HCT116 (cell line): ENCODE data around the gene TOX4. TPM values are rescaled to one million over a fixed set of nuclear protein-coding genes. Genes with fewer than 3 reads are reported as not detected.

ENCODE experiments used
- CEBPB ChIP-seq: IDR thresholded peaks from 2 replicates; pipeline ENCODE4 v1.6.1; 2012; ENCODE audit warnings: low read depth
- ELF1 ChIP-seq: IDR thresholded peaks from 2 replicates; pipeline ENCODE4 v1.6.1; 2012; ENCODE audit warnings: low read depth, borderline replicate concordance
- EZH2 ChIP-seq: fragments of 200-600 bp; sonication (generic); IDR thresholded peaks from 2 replicates; pipeline ENCODE4 v1.6.1; 2017; ENCODE audit warnings: antibody characterized with exemption, mixed run types
- JUND ChIP-seq: IDR thresholded peaks from 2 replicates; pipeline ENCODE4 v1.6.1; 2012
- SIN3A ChIP-seq: IDR thresholded peaks from 2 replicates; pipeline ENCODE4 v1.6.1; 2012; ENCODE audit warnings: low read depth
- TCF7L2 ChIP-seq: IDR thresholded peaks from 2 replicates; pipeline ENCODE4 v1.7.0; 2011; ENCODE audit warnings: borderline replicate concordance, inconsistent platforms; ENCODE audit not compliant: insufficient read depth, insufficient read length; ENCODE audit errors: extremely low read depth
- total RNA-seq: library from RNA; stranded (reverse); gene quantifications from one replicate; pipeline ENCODE4 v1.2.1, GENCODE V29; 2021; ENCODE audit not compliant: unreplicated experiment
- TF ChIP-seq, protein P1 (sequence below): IDR thresholded peaks from 2 replicates; pipeline ENCODE4 v1.6.1; 2012
- TF ChIP-seq, protein P2 (sequence below): IDR thresholded peaks from 2 replicates; pipeline ENCODE4 v1.6.1; 2011; ENCODE audit warnings: mild to moderate bottlenecking, low read length, moderate library complexity; ENCODE audit not compliant: insufficient replicate concordance; ENCODE audit errors: extremely low read depth
- TF ChIP-seq, protein P3 (sequence below), 3 experiments: fragments of 200-600 bp in 1 of 3; sonication (generic) in 1 of 3; IDR thresholded peaks in 2 of 3; conservative IDR thresholded peaks in 1 of 3; 2 replicates each; pipeline ENCODE4 v1.5.1; 2012 to 2017; ENCODE audit warnings: low read depth in 2 of 3, low read length in 2 of 3, antibody characterized with exemption in 1 of 3, borderline replicate concordance in 1 of 3, control low read depth in 1 of 3, mild to moderate bottlenecking in 1 of 3, mixed read lengths in 1 of 3, mixed run types in 1 of 3, moderate library complexity in 1 of 3; ENCODE audit not compliant: insufficient read depth in 1 of 3

The TOX4 gene
- total RNA-seq, 1 experiment from 2014 or later = 58.5 TPM

DNA sequence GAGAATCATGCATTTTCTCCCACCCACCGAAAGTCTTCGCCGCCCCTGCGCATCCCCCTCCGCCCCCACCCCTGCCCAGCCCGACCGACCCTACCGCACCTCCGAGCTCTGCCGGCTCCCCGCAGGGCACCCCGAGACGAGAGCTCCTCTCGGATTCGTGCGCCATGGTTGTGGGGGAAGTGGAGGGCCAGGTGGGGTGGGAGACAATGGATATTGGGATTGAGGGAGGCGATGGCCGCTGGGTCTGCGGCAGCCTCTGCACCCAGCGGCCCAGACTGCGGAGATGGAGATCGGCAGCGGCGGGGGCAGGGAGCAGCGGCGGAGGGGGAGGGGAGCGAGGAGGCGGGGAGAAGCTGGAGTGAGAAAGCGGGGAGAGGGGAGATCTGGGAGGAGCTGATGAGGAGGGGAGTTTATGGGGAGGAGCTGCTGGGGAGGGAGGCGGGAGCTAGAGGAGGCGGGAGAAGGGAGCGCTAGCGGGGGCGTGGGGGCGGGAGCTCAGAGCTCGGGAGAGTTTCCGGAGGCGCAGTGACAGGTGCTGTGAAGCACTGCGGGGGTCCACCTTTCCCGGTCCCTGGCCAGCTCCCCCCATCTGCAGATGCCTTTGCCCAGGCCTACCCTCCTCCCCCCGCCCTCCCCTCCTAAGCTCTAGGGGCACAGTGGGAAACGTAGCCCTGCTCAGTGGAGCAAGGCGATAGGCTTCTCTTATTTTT, 49.1 kb downstream of the TOX4 start, which contains the start of gene SALL2 (continued):
- TF ChIP-seq, protein P1, sequence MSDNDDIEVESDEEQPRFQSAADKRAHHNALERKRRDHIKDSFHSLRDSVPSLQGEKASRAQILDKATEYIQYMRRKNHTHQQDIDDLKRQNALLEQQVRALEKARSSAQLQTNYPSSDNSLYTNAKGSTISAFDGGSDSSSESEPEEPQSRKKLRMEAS = no peak
- TF ChIP-seq EZH2 (no peak), JUND (no peak), ELF1 (no peak), SIN3A (no peak), CEBPB (no peak), TCF7L2 (no peak)
- TF ChIP-seq, protein P2, sequence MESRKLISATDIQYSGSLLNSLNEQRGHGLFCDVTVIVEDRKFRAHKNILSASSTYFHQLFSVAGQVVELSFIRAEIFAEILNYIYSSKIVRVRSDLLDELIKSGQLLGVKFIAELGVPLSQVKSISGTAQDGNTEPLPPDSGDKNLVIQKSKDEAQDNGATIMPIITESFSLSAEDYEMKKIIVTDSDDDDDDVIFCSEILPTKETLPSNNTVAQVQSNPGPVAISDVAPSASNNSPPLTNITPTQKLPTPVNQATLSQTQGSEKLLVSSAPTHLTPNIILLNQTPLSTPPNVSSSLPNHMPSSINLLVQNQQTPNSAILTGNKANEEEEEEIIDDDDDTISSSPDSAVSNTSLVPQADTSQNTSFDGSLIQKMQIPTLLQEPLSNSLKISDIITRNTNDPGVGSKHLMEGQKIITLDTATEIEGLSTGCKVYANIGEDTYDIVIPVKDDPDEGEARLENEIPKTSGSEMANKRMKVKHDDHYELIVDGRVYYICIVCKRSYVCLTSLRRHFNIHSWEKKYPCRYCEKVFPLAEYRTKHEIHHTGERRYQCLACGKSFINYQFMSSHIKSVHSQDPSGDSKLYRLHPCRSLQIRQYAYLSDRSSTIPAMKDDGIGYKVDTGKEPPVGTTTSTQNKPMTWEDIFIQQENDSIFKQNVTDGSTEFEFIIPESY = no peak
- TF ChIP-seq, protein P3, sequence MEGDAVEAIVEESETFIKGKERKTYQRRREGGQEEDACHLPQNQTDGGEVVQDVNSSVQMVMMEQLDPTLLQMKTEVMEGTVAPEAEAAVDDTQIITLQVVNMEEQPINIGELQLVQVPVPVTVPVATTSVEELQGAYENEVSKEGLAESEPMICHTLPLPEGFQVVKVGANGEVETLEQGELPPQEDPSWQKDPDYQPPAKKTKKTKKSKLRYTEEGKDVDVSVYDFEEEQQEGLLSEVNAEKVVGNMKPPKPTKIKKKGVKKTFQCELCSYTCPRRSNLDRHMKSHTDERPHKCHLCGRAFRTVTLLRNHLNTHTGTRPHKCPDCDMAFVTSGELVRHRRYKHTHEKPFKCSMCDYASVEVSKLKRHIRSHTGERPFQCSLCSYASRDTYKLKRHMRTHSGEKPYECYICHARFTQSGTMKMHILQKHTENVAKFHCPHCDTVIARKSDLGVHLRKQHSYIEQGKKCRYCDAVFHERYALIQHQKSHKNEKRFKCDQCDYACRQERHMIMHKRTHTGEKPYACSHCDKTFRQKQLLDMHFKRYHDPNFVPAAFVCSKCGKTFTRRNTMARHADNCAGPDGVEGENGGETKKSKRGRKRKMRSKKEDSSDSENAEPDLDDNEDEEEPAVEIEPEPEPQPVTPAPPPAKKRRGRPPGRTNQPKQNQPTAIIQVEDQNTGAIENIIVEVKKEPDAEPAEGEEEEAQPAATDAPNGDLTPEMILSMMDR (IDR thresholded peaks at IDR 0.05 in 2 of 3, conservative IDR thresholded peaks at IDR 0.05 in 1 of 3; ENCODE audit: borderline replicate concordance in 1 of 3, insufficient read depth in 1 of 3, low read depth in 2 of 3, low read length in 2 of 3) = no peak
